Endometrial microvascular endothelial cells (primary cell): ENCODE measurements around the gene CASTOR2. TPM values are rescaled to one million over a fixed set of nuclear protein-coding genes. Genes with fewer than 3 reads are reported as not detected.
"Not testable (repeated sequence)": the region's sequence is repeated elsewhere in the genome, so short reads cannot be mapped to it uniquely, and the experiment has no call there.

Experiments used
- in situ Hi-C: cut with HindIII; loops from 2 replicates; pipeline ENCODE4 v1.10.0; 2017; ENCODE audit warnings: low sequenced_read_pairs, low pct_unique_long_range_greater_than_20kb; ENCODE audit errors: inconsistent ontology term
- total RNA-seq: library from RNA; depleted of rRNA; stranded (reverse); fragments of >200 nt; gene quantifications from one replicate; pipeline ENCODE4 v1.2.3, GENCODE V29; 2015; ENCODE audit errors: inconsistent ontology term

Gene CASTOR2
- total RNA-seq, 1 donor from 2014 or later, result 15.1 TPM

DNA sequence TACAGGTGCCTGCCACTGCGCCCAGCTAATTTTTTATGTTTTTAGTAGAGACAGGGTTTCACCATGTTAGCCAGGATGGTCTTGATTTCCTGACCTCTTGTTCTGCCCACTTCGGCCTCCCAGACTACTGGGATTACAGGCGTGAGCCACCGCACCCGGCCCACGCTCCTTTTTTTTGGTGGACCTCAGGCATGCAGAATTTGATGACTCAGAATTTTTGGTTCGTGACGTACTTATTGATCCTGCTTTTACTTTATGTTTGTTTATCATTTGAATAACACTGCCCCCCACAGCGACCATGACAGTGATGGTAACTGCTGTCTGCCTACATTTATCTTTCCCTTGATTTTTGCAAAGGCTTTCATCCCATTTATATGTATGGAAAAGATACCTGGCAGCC lies 23.9 kb downstream of the CASTOR2 start:
- in situ Hi-C loops, result not testable (repeated sequence)

DNA sequence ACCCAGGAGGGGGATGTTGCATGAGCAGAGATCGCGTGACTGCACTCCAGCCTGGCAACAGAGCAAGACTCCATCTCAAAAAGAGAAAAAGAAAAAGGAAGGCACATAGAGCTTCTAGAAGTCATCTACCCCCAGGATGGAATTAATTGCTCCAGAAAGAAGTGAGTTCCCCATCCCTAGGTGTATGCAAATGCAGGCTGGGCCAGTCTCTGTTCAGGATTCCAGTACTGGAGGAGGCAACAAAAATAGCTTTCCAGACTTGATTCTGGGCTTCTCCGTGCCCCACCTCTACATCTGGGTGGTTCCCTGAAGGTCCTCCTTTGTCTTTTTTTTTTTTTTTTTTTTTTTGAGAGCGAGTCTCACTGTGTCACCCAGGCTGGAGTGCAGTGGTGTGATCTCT lies 28.6 kb downstream of the CASTOR2 start:
- in situ Hi-C loops, result no loop called here

DNA sequence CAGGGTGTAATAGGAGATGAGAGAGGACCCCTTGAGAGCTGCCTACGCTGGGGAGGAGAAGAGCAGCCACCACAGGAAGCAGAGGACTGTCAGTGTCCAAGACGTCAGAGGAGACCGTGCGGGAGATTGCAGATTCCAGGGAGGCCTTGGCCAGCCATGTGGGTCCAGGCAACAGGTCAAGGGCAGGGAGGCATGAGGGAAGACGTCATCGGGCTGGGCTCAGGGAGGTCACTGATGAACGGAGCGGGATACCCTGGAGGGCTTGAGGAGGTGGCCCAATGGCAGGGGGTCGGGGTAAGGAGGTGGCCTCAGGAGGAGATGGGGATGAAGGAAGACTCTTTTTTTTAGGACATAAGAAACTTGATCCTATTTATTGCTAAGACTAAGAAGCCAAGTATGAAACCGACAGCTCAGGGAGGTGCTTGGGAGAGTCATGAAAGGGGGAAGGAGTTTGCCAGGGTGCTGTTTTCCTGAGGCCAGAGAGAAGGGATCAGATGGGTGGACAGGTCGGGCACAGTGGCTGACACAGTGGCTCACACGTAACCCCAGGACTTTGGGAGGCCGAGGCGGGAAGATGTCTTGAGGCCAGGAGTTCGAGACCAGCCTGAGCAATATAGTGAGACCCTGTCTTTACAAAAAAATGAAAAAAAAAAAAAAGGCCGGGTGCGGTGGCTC lies 30.5 kb downstream of the CASTOR2 start:
- in situ Hi-C loops, result not testable (repeated sequence)

DNA sequence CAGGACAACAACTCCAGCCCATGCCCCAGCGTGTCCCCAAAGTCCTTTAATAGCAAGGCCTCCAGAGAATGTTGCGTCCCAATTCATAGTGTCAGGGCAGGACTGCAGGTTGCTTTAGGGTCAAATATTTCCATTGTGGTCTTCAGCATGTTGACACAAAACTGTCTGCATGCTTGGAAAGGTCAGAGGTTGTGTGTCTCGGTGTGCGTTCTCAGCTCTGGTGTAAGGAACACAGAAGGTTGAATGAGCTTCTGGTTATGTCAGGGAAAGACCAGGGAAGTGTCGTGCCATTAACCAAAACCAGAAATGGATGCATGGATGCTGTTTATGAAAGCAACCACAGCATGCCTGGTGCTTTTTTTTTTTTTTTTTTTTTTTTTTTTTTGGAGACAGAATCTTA lies 31.9 kb downstream of the CASTOR2 start:
- in situ Hi-C loops, result not testable (repeated sequence)

DNA sequence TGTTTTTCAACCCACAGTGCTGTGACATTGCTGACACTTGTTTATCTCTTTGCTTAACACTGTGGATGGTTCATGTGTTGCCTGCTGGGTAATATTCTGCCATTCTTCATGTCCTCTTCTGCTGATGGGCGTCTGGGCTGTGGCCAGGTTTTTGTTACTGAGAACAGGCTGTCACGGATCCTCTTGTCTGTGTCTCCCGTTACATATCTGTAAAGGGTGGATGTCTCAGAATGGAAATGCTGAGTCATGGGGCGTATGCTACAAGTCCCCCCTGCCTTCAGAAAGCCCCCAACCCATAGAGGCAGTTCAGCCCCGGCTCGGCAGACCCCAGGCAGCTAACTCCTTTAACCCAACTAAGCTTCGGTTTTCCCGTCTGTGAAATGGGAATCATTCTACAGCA lies 33.3 kb downstream of the CASTOR2 start:
- in situ Hi-C loops, result not testable (repeated sequence)

DNA sequence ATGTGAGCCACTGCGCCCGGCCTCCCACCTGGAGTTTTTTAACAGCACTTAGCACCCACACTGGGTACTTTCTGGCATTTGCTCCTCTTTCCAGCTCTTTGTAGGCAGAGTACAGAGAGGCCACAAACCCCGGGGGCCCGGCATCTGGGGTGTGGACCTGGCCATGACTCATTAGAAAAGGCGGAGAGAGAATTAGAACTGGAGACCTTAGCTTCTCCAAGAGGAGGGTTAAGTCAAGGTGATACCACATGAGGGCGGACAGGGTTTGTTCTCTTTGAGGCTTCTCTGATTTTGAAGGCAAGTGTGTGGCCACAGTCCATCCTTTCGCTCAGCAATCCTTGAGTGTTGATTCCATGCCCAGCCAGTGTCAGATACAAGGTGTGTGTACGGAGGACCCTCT lies 36.9 kb downstream of the CASTOR2 start:
- in situ Hi-C loops, result not testable (repeated sequence)

DNA sequence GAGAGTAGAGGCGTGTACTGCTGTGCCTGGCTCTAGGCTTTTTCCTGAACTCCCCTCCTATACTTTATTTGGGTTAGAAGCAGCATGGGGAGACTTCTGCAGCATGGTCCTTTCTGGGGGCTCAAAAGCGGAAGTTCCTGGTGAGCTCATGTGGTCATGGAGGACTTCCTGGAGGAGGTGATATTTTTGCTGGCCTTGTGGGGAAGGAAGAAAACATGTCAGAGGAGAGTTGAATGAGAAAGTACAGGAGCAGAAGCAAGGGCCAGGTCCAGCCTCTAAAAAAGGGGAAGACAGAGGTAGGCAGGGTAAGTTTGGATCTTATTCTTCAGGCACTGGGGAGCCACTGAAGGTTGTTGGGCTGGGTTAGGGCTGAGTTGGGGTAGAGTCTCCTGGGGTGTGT lies 45.5 kb downstream of the CASTOR2 start:
- in situ Hi-C loops, result no loop called here

DNA sequence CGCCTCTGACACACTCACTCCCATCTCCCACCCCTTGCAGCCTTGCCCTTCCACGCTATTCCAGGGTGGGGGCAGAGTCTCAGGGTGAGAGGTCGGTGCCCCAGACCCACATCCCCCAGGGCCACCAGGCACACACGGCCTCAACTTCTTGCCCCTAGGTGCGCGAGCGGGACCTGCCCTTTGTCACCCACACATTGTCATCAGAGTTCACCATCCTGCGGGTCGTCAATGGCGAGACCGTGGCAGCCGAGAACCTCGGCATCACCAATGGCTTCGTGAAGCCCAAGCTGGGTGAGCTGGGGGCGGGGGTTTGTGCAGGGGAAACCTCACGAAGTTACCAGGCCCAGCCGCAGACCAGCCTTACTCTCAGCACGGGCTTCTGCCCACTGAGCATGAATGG lies 53.3 kb downstream of the CASTOR2 start:
- in situ Hi-C loops, result no loop called here

DNA sequence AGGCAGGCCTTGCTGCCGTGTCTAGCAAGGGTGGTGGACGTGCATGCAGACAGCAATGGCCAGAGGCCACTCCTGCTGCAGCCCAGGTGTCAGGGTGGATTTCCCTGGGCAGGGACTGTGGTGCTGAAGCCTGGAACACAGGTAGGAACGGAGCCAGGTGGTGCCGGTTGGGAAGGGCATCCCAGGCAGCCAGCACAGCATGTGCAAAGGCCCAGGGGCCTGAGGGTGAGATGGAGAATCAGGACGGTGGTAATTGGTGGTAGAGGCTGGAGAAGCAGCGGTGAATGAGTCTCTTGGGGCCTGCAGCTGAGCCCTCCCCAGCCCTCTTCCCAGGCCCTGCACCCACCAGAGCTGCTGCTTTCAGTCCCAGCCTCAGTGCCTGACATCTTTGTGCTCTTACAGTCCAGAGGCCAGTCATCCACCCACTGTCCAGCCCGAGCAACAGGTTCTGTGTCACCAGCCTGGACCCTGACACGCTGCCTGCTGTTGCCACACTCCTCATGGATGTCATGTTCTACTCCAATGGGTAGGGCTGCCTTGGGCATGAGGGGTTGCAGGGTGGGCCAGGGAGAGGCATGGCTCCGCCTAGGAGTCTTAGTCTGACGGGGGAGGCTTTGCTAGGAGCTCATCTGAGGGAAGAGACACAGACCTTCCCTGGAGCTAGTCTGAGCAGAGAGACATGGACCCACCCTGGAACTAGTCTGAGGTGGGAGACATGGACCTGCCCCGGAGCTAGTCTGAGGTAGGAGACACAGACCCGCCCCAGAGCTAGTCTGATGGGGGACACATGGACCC lies 54.3 kb downstream of the CASTOR2 start:
- in situ Hi-C loops, result no loop called here

DNA sequence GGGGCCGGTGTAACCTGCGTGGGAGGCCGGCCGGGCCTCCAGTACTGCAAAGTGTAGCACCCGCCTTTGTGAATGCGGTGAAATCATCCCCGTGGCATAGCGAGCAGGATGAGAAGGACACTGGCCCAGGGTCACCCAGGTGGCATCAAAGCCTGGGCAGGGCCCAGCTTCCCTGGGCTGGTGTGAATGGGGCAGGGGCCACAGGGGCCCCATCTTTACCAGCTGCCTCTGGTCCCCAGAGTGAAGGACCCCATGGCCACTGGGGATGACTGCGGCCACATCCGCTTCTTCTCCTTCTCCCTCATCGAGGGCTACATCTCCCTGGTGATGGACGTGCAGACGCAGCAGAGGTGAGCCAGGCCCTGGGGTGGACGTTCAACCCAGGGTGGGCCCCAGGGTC lies 55.3 kb downstream of the CASTOR2 start:
- in situ Hi-C loops, result no loop called here

DNA sequence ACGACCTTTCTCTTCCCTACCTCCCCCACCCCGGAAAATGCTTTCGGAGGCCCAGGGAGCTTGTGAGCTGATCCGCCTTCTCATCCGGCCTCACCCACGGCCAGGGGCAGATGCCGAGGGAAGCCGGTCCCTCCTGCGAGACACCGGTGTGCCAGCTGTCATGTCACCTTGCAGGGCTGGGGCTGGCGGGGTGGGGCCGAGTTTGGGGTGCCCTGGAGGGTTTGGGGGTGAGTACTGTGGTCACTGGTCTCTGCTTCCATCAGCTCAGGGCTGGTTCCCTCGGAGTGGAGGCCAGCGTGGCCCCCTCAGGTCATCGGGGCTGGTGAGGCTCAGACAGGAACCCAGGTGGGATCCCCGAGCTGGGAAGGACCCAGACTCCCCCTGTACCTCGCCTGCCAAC lies 60.4 kb downstream of the CASTOR2 start:
- in situ Hi-C loops, result no loop called here

DNA sequence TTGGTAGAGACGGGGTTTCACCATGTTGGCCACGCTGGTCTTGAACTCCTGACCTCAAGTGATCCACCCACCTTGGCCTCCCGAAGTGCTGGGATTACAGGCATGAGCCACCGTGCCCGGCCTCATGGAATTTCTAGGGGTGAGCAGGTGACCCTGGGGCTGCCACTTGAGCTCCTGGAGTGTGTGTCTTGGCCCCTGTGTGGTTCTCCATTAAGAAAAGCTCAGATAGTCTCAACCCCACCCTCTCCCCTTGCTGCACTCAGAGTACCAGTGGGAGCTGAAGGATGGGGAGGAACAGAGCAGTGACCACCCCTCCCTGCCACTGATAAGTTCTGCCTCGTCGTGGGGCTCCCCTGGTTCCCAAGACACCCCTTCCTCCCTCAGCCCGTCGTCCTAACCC lies 63.8 kb downstream of the CASTOR2 start:
- in situ Hi-C loops, result no loop called here

DNA sequence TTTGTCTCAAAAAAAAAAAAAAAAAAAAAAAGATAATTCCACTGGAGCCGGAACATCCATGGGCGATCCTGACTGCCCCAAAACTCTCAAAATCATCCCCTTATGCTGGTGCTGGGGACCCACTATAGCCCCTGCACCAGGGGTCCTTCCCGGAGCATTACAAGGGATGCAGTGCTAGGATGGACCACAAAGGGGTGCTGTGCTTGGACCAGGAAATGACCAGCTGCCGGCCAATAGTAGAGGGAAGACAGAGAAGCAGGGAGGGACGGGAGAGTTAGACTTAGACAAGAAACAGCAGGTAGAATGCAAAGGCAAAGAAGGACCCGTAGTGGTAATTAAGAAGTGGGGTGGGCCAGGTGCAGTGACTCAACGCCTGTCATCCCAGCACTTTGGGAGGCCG lies 68.6 kb downstream of the CASTOR2 start:
- in situ Hi-C loops, result no loop called here

DNA sequence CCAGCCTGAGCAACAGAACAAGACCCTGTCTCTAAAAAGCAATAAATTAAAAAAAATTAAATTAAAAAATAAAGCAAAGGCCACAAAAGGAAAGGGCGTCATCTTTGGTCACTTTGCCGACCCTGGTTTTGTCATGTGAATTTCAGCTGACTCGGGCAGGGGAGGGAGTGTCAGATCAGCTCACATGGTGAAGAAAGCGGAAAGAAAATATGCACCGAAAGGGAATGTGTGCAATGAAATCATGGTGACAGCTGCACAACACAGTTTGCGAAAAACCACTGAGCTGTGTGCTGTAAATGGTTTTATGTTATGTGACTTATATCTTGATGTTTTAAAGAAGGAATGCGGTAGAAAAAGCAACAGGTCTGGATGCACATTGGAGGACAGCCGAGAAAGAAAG lies 69.3 kb downstream of the CASTOR2 start:
- in situ Hi-C loops, result no loop called here

DNA sequence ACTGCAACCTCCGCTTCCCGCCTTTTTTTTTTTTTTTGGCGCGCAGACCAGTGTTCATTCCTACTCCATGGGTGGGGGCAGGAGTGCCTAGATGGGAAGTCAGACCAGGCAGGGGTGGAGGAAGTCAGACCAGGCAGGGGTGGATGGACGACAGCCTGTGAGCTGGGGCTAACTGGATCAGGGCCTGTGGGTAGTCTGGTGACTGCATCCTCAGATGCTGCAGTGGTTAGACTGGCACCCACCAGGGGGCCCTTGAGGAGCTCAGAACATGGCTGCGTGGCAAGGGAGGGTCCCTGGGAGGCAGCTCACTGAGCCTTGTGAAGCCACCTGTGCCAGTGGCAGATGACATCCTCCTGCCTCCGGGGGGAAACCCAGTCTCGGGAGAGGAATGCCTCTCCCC lies 74.0 kb downstream of the CASTOR2 start:
- in situ Hi-C loops, result no loop called here

DNA sequence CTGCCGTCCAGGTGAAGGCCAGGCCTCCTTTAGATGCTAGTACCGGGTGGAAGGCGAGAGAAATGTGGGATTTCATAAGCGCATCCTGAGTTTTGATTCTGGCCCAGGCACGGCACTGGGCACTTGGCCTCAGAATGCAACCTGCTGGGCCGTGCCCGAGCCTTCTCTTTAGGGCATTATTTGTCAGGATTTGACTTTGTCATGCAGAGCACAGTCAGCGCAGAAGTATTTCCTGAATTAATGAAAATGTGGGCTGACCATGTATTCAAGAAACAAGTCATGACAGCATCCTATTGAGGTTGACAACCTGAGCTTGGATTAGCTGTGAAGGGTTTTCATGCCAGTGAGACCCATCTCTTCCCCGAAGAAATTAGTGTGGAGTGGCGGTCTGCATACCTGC lies 74.7 kb downstream of the CASTOR2 start:
- in situ Hi-C loops, result no loop called here

DNA sequence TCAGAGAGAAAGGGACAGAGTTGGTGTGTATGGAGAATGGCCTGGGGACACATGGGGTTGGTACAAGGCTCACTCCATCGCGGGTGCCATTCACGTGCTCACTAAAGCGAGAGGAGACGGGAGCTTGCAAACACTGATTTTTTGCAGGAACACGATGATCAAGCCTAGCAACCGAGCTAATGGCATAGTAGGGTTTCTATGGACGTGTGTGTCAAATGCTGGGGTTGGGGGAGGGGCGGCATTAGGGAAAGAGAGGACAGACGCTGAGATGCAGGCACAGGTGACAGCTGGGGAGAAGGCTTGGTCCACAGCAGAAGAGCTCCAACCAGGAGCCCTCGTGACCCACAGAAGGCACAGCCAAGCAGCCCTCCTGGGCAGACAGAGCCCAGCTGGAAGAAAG lies 75.2 kb downstream of the CASTOR2 start:
- in situ Hi-C loops, result no loop called here

DNA sequence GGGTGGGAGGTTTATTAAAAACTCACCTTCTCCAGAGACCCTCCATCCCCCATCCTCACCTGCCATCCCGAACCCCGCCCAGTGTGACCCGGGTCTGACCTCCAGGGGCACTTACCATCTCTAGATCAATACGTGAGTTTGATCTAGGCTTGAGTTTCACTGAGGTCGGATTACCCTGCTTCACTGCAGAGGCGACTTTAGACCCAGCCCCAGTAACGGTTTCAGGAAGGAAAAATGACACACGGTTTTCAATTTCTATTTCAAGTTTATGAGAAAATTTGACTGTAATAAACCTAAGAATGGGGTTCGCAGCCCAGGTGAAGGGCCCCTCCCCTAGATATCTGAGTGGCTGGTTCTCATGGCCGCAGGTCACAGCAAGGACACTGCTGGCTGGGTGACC lies 76.0 kb downstream of the CASTOR2 start:
- in situ Hi-C loops, result no loop called here

DNA sequence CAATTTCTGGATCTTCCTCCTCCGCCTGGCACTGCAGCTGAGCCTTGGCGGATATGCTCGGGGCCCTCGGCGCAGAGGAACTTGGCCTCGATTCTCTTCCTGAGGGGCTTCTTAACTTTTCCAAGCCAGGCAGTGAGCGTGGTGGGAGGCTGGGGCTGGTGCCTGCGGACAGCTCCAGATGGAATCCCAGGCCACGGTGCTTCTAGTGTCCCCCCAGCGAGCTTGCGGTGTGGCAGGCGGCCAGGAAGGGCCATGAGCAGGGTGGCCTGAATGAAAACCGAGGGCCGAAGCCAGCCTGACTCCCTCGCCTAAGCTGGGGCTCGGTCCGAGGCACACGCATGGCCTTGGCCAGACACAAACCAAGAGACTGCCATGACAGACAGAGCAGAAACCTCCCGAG lies 77.8 kb downstream of the CASTOR2 start:
- in situ Hi-C loops, result no loop called here

DNA sequence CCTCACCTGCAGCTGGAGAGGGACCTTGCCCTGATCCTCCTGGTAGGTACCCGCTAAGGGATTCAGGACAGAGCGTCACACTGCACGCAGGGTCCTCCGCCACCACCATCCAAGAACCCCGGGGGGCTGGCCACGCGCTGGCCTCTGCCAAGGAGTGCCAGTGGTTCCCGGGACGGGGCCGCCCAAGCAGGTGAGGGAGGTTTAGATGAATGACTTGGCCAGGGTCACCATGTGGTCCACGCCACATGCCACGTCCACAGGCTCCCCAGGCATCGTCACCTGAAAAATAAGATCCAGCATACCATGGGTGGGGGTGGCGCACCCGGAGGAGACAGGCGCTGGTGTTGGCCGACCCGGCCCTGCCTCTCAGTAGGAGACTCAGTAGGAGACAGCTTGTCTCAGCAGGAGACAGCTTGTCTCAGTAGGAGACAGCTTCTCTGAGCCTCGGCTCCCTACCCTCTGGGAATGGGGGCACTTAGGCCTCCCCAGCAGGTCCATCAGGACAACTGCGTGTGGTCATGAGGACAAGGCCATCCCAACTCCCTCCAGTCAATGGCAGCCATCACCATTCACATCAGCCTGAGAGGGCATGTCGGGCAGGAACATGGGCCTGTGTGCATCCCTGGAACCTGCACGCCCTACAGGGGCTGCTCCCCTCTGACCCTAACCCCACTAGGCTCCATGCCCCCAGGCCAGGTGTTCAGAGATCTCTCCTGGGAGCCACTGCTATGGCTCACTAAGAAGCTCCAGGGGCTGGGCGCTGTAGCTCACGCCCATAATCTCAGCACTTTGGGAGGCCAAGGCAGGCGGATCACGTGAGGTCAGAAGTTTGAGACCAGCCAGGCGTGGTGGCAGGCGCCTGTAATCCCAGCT lies 78.6 kb downstream of the CASTOR2 start:
- in situ Hi-C loops, result no loop called here
